Skeletal muscle tissue (tissue), 4 donors: ENCODE measurements around the gene YPEL4. TPM values are rescaled to one million over a fixed set of nuclear protein-coding genes. Genes with fewer than 3 reads are reported as not detected.
A peak's percentile ranks its signal among the peaks of the same experiment; 100 is the strongest.

Source experiments
- H3K27ac ChIP-seq: one replicate; pipeline ENCODE4 v1.7.0; 2013; ENCODE audit warnings: mild to moderate bottlenecking, low read depth, low read length, inconsistent platforms
- H3K27me3 ChIP-seq, 3 donors: one replicate each; pipeline ENCODE4 v1.7.0; 2013; ENCODE audit warnings: low read length in 3 of 3; ENCODE audit not compliant: control insufficient read depth in 3 of 3, insufficient read depth in 3 of 3
- H3K36me3 ChIP-seq, 3 donors: one replicate each; pipeline ENCODE4 v1.7.0; 2013; ENCODE audit warnings: low read length in 3 of 3; ENCODE audit not compliant: control insufficient read depth in 3 of 3, insufficient read depth in 3 of 3
- H3K4me1 ChIP-seq, 3 donors: one replicate each; pipeline ENCODE4 v1.7.0; 2013; ENCODE audit warnings: low read length in 3 of 3, mild to moderate bottlenecking in 3 of 3; ENCODE audit not compliant: control insufficient read depth in 3 of 3, insufficient read depth in 3 of 3
- H3K4me3 ChIP-seq, 3 donors: one replicate each; pipeline ENCODE4 v1.7.0; 2013; ENCODE audit warnings: low read length in 3 of 3
- H3K9ac ChIP-seq, 3 donors: one replicate each; pipeline ENCODE4 v1.7.0; 2013; ENCODE audit warnings: low read length in 3 of 3, mild to moderate bottlenecking in 3 of 3, moderate library complexity in 2 of 3, low read depth in 1 of 3
- H3K9me3 ChIP-seq, 3 donors: one replicate each; pipeline ENCODE4 v1.7.0; 2013; ENCODE audit warnings: low read length in 3 of 3; ENCODE audit not compliant: control insufficient read depth in 3 of 3
- total RNA-seq: library from RNA; depleted of rRNA; stranded (reverse); fragments of >200 nt; gene quantifications from one replicate; pipeline ENCODE4 v1.2.3, GENCODE V29; 2014
- donor health status: Osteomylitis.

YPEL4 gene
- total RNA-seq, 1 donor from 2014 or later: 0.52 TPM

- Histone ChIP-seq H3K9me3 (peaks cover 0 to 2% (median 0%) of the 10 kb centered on the region in 3 donors), H3K4me3 (no peak overlapping the region), H3K36me3 (peaks cover 0 to 3% (median 0%) of the 10 kb centered on the region in 3 donors), H3K27ac (no peak overlapping the region), H3K9ac (no peak overlapping the region), H3K4me1 (no peaks in the 10 kb centered on the region), H3K27me3 (no peaks in the 10 kb centered on the region)
Observed at GRCh38 chr11:57619331-57619730, 30.4 kb downstream of the YPEL4 start.

GRCh38 chr11:57618438-57618837 lies 31.3 kb downstream of the YPEL4 start:
- Histone ChIP-seq H3K9ac (no peak overlapping the region), H3K27ac (no peak overlapping the region), H3K36me3 (peaks cover 0 to 12% (median 0%) of the 10 kb centered on the region in 3 donors), H3K27me3 (no peaks in the 10 kb centered on the region), H3K9me3 (peaks cover 0 to 2% (median 0%) of the 10 kb centered on the region in 3 donors), H3K4me1 (no peaks in the 10 kb centered on the region), H3K4me3 (no peak overlapping the region)

GRCh38 chr11:57616595-57616994 lies 33.1 kb downstream of the YPEL4 start:
- no peak overlapping the region for H3K9ac ChIP-seq
- peaks cover 2 to 23% (median 4%) of the 10 kb centered on the region in 3 donors for H3K36me3 ChIP-seq
- H3K27me3 ChIP-seq: no peaks in the 10 kb centered on the region
- H3K9me3 ChIP-seq: peaks cover 0 to 2% (median 0%) of the 10 kb centered on the region in 3 donors
- H3K4me3 ChIP-seq: no peak overlapping the region
- no peaks in the 10 kb centered on the region for H3K4me1 ChIP-seq
- no peak overlapping the region for H3K27ac ChIP-seq

GRCh38 chr11:57615308-57615707 lies 34.4 kb downstream of the YPEL4 start:
- no peak overlapping the region for H3K9ac ChIP-seq
- no peak overlapping the region for H3K27ac ChIP-seq
- no peak overlapping the region for H3K4me3 ChIP-seq
- peaks cover 0 to 2% (median 0%) of the 10 kb centered on the region in 3 donors for H3K9me3 ChIP-seq
- no peaks in the 10 kb centered on the region for H3K27me3 ChIP-seq
- peaks cover 3 to 30% (median 4%) of the 10 kb centered on the region in 3 donors for H3K36me3 ChIP-seq
- no peaks in the 10 kb centered on the region for H3K4me1 ChIP-seq

GRCh38 chr11:57614234-57614772 lies 35.4 kb downstream of the YPEL4 start:
- Histone ChIP-seq H3K27ac (no peak overlapping the region), H3K4me1 (no peaks in the 10 kb centered on the region), H3K4me3 (no peak overlapping the region), H3K9ac (no peak overlapping the region), H3K36me3 (peaks cover 3 to 30% (median 4%) of the 10 kb centered on the region in 3 donors), H3K9me3 (peaks cover 0 to 2% (median 0%) of the 10 kb centered on the region in 3 donors), H3K27me3 (no peaks in the 10 kb centered on the region)

GRCh38 chr11:57610170-57610569 lies 39.5 kb downstream of the YPEL4 start:
- Histone ChIP-seq H3K36me3 (peaks cover 7 to 47% (median 7%) of the 10 kb centered on the region in 3 donors), H3K4me1 (no peaks in the 10 kb centered on the region), H3K27me3 (no peaks in the 10 kb centered on the region), H3K9ac (no peak overlapping the region), H3K4me3 (no peak overlapping the region), H3K27ac (no peak overlapping the region), H3K9me3 (no peaks in the 10 kb centered on the region)

GRCh38 chr11:57605028-57605420 lies 44.7 kb downstream of the YPEL4 start:
- H3K27me3 ChIP-seq: peaks cover 0 to 2% (median 0%) of the 10 kb centered on the region in 3 donors
- H3K27ac ChIP-seq: no peak overlapping the region
- H3K4me3 ChIP-seq: no peak overlapping the region
- H3K9ac ChIP-seq: no peak overlapping the region
- no peaks in the 10 kb centered on the region for H3K4me1 ChIP-seq
- peaks cover 4 to 20% (median 4%) of the 10 kb centered on the region in 3 donors for H3K36me3 ChIP-seq
- no peaks in the 10 kb centered on the region for H3K9me3 ChIP-seq

- peaks cover 0 to 4% (median 0%) of the 10 kb centered on the region in 3 donors for H3K27me3 ChIP-seq
- H3K4me3 ChIP-seq: no peak overlapping the region
- no peak overlapping the region for H3K27ac ChIP-seq
- H3K9me3 ChIP-seq: no peaks in the 10 kb centered on the region
- no peak overlapping the region for H3K9ac ChIP-seq
- H3K36me3 ChIP-seq: peaks cover 4 to 21% (median 4%) of the 10 kb centered on the region in 3 donors
- no peaks in the 10 kb centered on the region for H3K4me1 ChIP-seq
Observed at GRCh38 chr11:57604296-57605027, 45.2 kb downstream of the YPEL4 start.

GRCh38 chr11:57601297-57601696 lies 48.4 kb downstream of the YPEL4 start:
- Histone ChIP-seq H3K9me3 (no peaks in the 10 kb centered on the region), H3K27me3 (peaks cover 0 to 10% (median 4%) of the 10 kb centered on the region in 3 donors), H3K4me1 (peaks cover 0 to 9% (median 0%) of the 10 kb centered on the region in 3 donors), H3K4me3 (no peak overlapping the region), H3K27ac (no peak overlapping the region), H3K36me3 (peaks cover 0 to 10% (median 4%) of the 10 kb centered on the region in 3 donors), H3K9ac (no peak overlapping the region)

- H3K4me1 ChIP-seq: peaks cover 0 to 9% (median 0%) of the 10 kb centered on the region in 3 donors
- H3K9me3 ChIP-seq: no peaks in the 10 kb centered on the region
- H3K4me3 ChIP-seq: peak overlapping the region in 2 of 3 donors; percentile 53 to 73
- no peak overlapping the region for H3K27ac ChIP-seq
- peaks cover 0 to 4% (median 0%) of the 10 kb centered on the region in 3 donors for H3K36me3 ChIP-seq
- H3K27me3 ChIP-seq: peaks cover 0 to 10% (median 4%) of the 10 kb centered on the region in 3 donors
- H3K9ac ChIP-seq: no peak overlapping the region
Observed at GRCh38 chr11:57599381-57599780, 50.3 kb downstream of the YPEL4 start.
